Hepatocyte (in vitro differentiated cells): ENCODE results near the gene NXPE3.

Experiments
- EZH2 ChIP-seq: fragments of 200-600 bp; sonication (generic); IDR thresholded peaks from 2 replicates; pipeline ENCODE4 v1.6.1; 2016; ENCODE audit warnings: antibody characterized with exemption, mild to moderate bottlenecking, borderline replicate concordance
- EZH2phosphoT487 ChIP-seq: fragments of 200-600 bp; sonication (generic); IDR thresholded peaks from one replicate; pipeline ENCODE4 v1.6.1; 2018; ENCODE audit warnings: antibody characterized with exemption, mild to moderate bottlenecking, low read depth, moderate library complexity; ENCODE audit not compliant: unreplicated experiment, severe bottlenecking
- TF ChIP-seq, protein P1 (sequence below): fragments of 200-600 bp; sonication (generic); IDR thresholded peaks from 2 replicates; pipeline ENCODE4 v1.5.1; 2016; ENCODE audit warnings: antibody characterized with exemption, mild to moderate bottlenecking; ENCODE audit not compliant: poor library complexity

DNA sequence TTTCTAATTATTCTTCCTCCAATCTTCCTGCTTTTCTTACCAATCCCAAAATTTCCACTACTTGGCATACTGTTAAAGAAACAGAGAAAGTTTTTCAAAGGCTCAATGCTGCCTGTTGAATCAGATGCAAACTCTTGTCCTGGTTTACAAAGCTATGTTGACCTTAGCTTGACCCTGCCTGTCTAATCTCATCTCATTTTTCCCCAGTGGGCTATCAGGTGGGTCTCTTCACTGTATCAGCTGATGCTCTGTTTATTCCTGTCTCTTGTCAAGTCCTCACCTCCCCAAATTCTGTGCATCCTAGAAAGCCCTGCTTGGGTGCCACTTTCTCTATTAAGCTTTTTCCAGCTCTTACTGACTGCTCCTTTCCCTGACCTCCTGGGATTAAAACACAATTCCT lies 88.5 kb downstream of the NXPE3 start:
- TF ChIP-seq, protein P1, sequence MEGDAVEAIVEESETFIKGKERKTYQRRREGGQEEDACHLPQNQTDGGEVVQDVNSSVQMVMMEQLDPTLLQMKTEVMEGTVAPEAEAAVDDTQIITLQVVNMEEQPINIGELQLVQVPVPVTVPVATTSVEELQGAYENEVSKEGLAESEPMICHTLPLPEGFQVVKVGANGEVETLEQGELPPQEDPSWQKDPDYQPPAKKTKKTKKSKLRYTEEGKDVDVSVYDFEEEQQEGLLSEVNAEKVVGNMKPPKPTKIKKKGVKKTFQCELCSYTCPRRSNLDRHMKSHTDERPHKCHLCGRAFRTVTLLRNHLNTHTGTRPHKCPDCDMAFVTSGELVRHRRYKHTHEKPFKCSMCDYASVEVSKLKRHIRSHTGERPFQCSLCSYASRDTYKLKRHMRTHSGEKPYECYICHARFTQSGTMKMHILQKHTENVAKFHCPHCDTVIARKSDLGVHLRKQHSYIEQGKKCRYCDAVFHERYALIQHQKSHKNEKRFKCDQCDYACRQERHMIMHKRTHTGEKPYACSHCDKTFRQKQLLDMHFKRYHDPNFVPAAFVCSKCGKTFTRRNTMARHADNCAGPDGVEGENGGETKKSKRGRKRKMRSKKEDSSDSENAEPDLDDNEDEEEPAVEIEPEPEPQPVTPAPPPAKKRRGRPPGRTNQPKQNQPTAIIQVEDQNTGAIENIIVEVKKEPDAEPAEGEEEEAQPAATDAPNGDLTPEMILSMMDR = no peak
- TF ChIP-seq EZH2phosphoT487 = no peak
- no peak for TF ChIP-seq EZH2
